Tibial nerve (tissue), 3 donors: ENCODE data around the gene MICAL2.

Experiments
- POLR2A ChIP-seq, 2 donors: fragments of 450-650 bp; IDR thresholded peaks; one replicate each; pipeline ENCODE4 v1.6.1; 2017; ENCODE audit warnings: antibody characterized with exemption in 2 of 2, mild to moderate bottlenecking in 2 of 2, moderate library complexity in 2 of 2
- TF ChIP-seq, protein P1 (sequence below), 5 experiments: fragments of 200-600 bp in 3 of 5; fragments of 450-650 bp in 2 of 5; sonication (generic) in 3 of 5; IDR thresholded peaks; one replicate each; pipeline ENCODE4 v1.5.1; 2016 to 2019; ENCODE audit warnings: antibody characterized with exemption in 5 of 5, mild to moderate bottlenecking in 3 of 5, moderate library complexity in 2 of 5

DNA sequence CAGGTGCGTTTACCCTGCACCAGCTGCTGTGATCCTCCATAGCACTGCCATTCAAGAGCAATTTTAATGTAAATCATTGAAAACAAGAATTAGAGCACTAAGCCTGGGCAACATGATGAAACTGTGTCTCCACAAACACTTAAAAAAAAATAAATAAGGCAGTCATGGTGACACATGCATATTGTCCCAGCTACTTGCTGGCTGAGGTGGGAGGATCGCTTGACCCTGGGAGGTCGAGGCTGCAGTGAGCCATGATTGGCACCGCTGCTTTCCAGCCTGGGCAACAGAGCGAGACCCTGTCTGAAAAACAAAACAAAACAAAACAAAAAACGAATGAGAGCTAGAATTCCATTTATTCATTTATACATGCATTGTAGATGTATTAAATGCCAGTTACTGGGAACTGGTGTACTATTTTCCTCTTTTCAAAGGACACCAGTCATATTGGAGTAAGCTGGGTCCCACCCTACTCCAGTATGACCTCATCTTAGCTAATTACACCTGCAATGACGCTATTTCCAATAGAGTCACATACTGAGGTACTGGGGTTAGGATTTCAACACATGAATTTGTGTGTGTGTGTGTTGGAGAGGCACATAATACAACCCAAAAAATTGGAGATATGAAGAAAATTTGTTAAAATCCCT is 101.9 kb downstream of the MICAL2 start:
- TF ChIP-seq, protein P1, sequence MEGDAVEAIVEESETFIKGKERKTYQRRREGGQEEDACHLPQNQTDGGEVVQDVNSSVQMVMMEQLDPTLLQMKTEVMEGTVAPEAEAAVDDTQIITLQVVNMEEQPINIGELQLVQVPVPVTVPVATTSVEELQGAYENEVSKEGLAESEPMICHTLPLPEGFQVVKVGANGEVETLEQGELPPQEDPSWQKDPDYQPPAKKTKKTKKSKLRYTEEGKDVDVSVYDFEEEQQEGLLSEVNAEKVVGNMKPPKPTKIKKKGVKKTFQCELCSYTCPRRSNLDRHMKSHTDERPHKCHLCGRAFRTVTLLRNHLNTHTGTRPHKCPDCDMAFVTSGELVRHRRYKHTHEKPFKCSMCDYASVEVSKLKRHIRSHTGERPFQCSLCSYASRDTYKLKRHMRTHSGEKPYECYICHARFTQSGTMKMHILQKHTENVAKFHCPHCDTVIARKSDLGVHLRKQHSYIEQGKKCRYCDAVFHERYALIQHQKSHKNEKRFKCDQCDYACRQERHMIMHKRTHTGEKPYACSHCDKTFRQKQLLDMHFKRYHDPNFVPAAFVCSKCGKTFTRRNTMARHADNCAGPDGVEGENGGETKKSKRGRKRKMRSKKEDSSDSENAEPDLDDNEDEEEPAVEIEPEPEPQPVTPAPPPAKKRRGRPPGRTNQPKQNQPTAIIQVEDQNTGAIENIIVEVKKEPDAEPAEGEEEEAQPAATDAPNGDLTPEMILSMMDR (IDR thresholded peaks at IDR 0.05) = no peak
- no peak for TF ChIP-seq POLR2A (IDR thresholded peaks at IDR 0.05)
